SU-DHL-6 (cell line): ENCODE results near the gene RAB1B.

Experiments
- CTCF ChIP-seq: fragments of 200-600 bp; sonication (generic); IDR thresholded peaks from one replicate; pipeline ENCODE4 v1.5.1; 2017; ENCODE audit warnings: antibody characterized with exemption, mild to moderate bottlenecking, low read length, moderate library complexity; ENCODE audit not compliant: insufficient read depth, poor library complexity, severe bottlenecking
- EZH2phosphoT487 ChIP-seq: fragments of 200-600 bp; sonication (generic), shearing (Covaris generic); conservative IDR thresholded peaks from 2 replicates; pipeline ENCODE4 v1.6.1; 2018; ENCODE audit warnings: mild to moderate bottlenecking, antibody characterized with exemption, low read length, moderate library complexity, mixed read lengths

DNA sequence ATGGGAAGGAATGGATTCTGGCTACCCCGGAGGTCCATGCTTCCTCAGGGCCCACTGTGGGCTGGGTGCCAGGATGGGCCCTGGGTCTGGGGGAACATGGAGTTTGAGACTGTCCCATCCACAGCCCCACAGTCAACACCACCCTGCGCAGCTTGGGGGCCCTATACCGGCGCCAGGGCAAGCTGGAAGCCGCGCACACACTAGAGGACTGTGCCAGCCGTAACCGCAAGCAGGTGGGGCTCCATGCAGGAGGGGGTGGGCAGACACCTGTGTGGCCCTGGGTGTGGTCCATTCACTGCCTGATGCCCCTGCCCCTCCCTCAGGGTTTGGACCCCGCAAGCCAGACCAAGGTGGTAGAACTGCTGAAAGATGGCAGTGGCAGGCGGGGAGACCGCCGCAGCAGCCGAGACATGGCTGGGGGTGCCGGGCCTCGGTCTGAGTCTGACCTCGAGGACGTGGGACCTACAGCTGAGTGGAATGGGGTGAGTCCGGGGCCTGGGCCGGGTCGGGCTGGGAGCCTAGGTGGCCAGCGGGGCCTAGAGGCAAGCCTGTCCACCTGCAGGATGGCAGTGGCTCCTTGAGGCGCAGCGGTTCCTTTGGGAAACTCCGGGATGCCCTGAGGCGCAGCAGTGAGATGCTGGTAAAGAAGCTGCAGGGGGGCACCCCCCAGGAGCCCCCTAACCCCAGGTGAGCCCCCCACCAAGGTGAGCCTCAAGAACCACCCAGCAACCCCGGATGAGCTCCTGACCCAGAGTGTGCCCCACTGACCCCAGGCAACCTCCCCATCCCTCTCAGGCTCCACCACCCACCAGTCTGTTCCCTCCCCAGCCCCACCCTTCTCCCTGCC, 2.7 kb upstream of the RAB1B start:
- TF ChIP-seq CTCF (no peak), EZH2phosphoT487 (no peak)
